ENCODE data around the gene RGS7BP. TPM values are rescaled to one million over a fixed set of nuclear protein-coding genes. Genes with fewer than 3 reads are reported as not detected.

RGS7BP gene
- total RNA-seq, 2 donors from 2014 or later, result 3.7 to 7.3 TPM

DNA sequence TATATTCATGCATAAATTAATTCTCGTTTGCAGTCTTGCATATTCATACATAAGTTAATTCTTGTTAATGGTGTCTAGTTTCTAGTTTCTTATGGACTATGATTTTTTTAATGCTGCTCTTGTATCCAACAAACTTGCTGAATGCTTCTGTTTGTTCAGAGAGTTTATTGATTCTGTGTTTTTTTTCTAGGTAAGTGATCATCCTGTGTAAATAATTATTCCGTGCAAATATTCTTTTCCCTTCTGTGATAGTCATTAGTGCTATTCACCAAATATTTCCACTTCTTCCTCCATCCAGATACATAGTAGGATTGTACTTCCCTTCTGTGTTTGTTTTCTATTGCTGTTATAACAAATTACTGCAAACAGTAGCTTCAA is 148.7 kb downstream of the RGS7BP start:
- DNase-seq (ENCODE audit: low spot score), result no peak
- no peaks in the 10 kb centered on the region for H3K36me3 ChIP-seq
- no peaks in the 10 kb centered on the region for H3K4me1 ChIP-seq (replicated peaks)
- intact Hi-C loops (cut with DNase I), result no loop called here
- no peak overlapping the region for H3K27ac ChIP-seq
- no peaks in the 10 kb centered on the region for H3K27me3 ChIP-seq (replicated peaks; ENCODE audit: insufficient read depth)
- H3K9me3 ChIP-seq, result no peaks in the 10 kb centered on the region
- no peak overlapping the region for H3K4me3 ChIP-seq
- TF ChIP-seq POLR2A (IDR thresholded peaks at IDR 0.05) (no peak), POLR2AphosphoS5 (IDR thresholded peaks at IDR 0.05) (no peak)
- TF ChIP-seq, protein P1, sequence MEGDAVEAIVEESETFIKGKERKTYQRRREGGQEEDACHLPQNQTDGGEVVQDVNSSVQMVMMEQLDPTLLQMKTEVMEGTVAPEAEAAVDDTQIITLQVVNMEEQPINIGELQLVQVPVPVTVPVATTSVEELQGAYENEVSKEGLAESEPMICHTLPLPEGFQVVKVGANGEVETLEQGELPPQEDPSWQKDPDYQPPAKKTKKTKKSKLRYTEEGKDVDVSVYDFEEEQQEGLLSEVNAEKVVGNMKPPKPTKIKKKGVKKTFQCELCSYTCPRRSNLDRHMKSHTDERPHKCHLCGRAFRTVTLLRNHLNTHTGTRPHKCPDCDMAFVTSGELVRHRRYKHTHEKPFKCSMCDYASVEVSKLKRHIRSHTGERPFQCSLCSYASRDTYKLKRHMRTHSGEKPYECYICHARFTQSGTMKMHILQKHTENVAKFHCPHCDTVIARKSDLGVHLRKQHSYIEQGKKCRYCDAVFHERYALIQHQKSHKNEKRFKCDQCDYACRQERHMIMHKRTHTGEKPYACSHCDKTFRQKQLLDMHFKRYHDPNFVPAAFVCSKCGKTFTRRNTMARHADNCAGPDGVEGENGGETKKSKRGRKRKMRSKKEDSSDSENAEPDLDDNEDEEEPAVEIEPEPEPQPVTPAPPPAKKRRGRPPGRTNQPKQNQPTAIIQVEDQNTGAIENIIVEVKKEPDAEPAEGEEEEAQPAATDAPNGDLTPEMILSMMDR (IDR thresholded peaks at IDR 0.05), result no peak
- 50% methylated on average over 2 of the region's 2 CpGs for WGBS

DNA sequence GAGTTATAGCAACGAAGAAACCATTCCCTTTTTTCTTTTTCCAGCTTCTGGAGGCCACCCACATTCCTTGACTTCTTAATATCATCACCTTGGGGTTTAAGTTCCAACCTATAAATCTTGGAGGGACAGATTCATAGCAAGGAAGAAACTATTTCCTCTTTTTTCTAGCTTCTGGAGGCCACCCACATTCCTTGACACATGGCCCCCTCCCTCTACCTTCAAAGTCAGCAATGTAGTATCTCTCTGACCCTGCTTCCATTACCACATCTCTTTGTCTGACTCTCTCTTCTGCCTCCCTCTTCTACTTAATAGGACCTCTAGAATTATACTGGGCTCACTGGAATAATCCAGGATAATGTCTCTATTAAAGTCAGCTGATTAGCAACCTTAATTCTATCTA is 149.8 kb downstream of the RGS7BP start:
- TF ChIP-seq POLR2AphosphoS5 (IDR thresholded peaks at IDR 0.05) (no peak), POLR2A (IDR thresholded peaks at IDR 0.05) (no peak)
- TF ChIP-seq, protein P1 (IDR thresholded peaks at IDR 0.05), result no peak
- no peak for DNase-seq (ENCODE audit: low spot score)
- no peaks in the 10 kb centered on the region for H3K27me3 ChIP-seq (replicated peaks; ENCODE audit: insufficient read depth)
- no peaks in the 10 kb centered on the region for H3K9me3 ChIP-seq
- WGBS, result 42% methylated on average over 1 of the region's 1 CpG
- intact Hi-C loops (cut with DNase I), result no loop called here
- H3K4me1 ChIP-seq (replicated peaks), result no peaks in the 10 kb centered on the region
- H3K4me3 ChIP-seq, result no peak overlapping the region
- H3K27ac ChIP-seq, result no peak overlapping the region
- no peaks in the 10 kb centered on the region for H3K36me3 ChIP-seq

DNA sequence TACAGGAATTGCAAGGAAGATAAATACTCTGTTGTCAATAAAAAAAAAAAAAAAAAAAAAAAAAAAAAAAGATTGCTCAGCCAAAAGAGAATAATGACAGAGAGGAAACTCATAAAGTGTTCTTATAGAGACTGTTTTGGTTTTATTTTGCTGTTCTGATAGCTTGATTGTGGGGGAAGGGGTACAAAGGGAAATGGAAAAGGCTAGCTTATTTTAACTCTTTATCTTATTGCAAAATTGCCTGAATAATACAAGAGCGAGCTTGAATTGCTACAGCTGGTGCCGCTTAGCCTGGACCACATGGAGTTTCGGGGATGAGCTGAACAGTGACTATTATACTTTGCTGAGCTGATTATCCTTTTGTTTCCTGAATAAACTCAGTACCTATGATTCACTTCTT is 153.5 kb downstream of the RGS7BP start:
- intact Hi-C loops (cut with DNase I), result no loop called here
- Histone ChIP-seq H3K27me3 (replicated peaks; ENCODE audit: insufficient read depth) (no peaks in the 10 kb centered on the region), H3K9me3 (no peaks in the 10 kb centered on the region), H3K36me3 (no peaks in the 10 kb centered on the region), H3K4me1 (replicated peaks) (no peaks in the 10 kb centered on the region), H3K4me3 (no peak overlapping the region), H3K27ac (no peak overlapping the region)
- TF ChIP-seq, protein P1 (IDR thresholded peaks at IDR 0.05), result no peak
- TF ChIP-seq POLR2A (IDR thresholded peaks at IDR 0.05) (no peak), POLR2AphosphoS5 (IDR thresholded peaks at IDR 0.05) (no peak)
- no peak for DNase-seq (ENCODE audit: low spot score)
- WGBS, result 60% methylated on average over 3 of the region's 3 CpGs

Small RNA genes within 50 kb of the gene (small RNA-seq; reads per million reads assigned to genes)
- 0 reads per million in 2 donors for gene RN7SL169P
- 0 reads per million in 2 donors for gene RNU6-294P

Other genes starting within 250 kb of the RGS7BP start
- gene SHISAL2B, start 184.5 kb downstream of the RGS7BP start, total RNA-seq, result not detected